ENCODE data around the gene CRELD2.

CRELD2 gene

GRCh38 chr22:49968831-49969661 is 50.6 kb downstream of the CRELD2 start:
- no peak for DNase-seq (ENCODE audit: low read depth)

GRCh38 chr22:49969751-49970527 is 51.5 kb downstream of the CRELD2 start:
- no peak for DNase-seq (ENCODE audit: low read depth)

GRCh38 chr22:49970528-49971231 is 52.2 kb downstream of the CRELD2 start:
- peak; percentile 94 for DNase-seq (ENCODE audit: low read depth)

- DNase-seq (ENCODE audit: low read depth): peak; percentile 73
These were observed 53.1 kb downstream of the CRELD2 start for GRCh38 chr22:49971232-49972162.

- no peak for DNase-seq (ENCODE audit: low read depth)
These were observed 54.0 kb downstream of the CRELD2 start for GRCh38 chr22:49972163-49973017.

GRCh38 chr22:49973018-49973961 is 54.9 kb downstream of the CRELD2 start:
- no peak for DNase-seq (ENCODE audit: low read depth)

GRCh38 chr22:49975543-49976389 is 57.3 kb downstream of the CRELD2 start:
- no peak for DNase-seq (ENCODE audit: low read depth)

GRCh38 chr22:49976439-49977175 is 58.2 kb downstream of the CRELD2 start:
- no peak for DNase-seq (ENCODE audit: low read depth)
